GM21528 (cell line): ENCODE measurements around the gene RBFOX2.

ENCODE experiments used
- ATAC-seq: cut with Tn5 transposase; IDR thresholded peaks from one replicate; pipeline ENCODE4 v1.9.1; 2021; ENCODE audit warnings: mild to moderate bottlenecking, moderate library complexity; ENCODE audit not compliant: unreplicated experiment, low FRiP score

Gene RBFOX2

GRCh38 chr22:35882211-35883030 is 146.2 kb downstream of the RBFOX2 start:
- ATAC-seq: no peak

GRCh38 chr22:35879351-35879750 is 149.3 kb downstream of the RBFOX2 start:
- ATAC-seq: no peak

- ATAC-seq: no peak
Measured at GRCh38 chr22:35873426-35873825, 155.2 kb downstream of the RBFOX2 start.

- ATAC-seq: no peak
Measured at GRCh38 chr22:35872451-35872850, 156.2 kb downstream of the RBFOX2 start.

DNA sequence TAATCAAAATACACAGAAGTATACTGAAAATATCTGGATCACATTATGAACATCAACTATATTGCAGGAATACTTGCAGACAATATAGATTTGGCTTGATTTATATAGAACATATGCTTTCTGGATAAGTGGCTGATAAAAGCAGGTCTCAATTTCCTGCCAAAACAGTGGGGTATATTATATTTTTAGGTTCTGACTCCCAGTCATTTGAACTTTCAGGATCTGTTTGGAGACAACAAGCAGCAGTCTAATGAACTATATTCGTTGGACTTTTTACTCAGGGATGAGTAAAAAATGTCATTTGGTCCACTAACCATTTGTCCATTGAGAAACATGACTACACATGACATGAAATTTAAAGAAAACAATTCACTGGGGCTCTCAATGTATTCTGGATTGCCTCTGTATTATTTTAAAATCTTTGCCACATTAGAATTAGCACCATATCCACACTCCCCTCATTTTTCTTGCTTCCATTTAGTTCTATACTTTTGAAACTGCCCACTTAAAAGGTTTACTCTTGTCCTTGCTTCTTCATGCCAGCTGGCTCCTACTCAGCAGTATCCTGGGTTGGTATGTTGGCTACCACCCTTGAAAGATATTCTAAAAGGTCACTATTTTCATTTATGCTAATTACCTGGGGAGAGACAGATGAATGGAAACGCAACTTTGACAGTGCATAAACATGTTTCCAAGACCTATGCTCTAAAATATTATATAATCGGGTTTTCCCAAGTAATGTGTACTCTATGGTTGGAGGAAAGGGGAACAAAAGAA is 157.9 kb downstream of the RBFOX2 start:
- ATAC-seq: no peak

DNA sequence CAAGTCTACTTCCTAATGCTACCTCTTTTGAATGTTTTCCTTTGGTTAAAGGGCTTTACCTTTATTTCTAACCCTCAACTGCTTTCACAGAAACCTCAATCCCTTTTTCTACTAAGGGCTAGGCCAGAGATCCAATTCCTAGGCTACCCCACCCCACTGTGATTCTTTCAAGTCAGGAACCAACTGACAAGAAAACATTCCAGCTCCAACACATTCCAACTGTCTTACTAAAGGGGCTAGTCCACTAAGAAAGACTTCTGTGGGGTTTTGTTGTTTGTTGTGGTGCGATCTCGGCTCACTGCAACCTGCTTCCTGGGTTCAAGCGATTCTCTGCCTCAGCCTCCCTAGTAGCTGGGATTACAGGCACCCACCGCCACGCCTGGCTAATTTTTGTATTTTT is 159.7 kb downstream of the RBFOX2 start:
- no peak for ATAC-seq

DNA sequence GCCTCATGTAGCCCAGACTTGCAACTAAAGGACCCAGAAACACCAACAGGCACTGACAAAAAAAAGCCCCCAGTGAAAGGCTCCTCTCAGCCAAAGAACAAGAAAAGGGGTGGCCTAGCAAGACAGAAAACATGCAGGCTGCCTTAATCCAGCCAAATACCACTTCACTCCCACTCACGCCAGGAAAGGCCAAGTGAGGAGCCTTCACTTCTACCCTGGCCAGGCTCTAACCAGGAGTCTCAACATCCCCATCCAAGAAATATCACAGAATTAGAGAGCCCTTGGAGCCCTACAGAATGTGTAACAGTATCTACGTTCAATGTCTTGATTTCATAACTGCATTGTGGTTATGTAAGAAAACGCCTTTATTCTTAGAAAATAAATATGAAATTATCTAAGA is 162.0 kb downstream of the RBFOX2 start:
- no peak for ATAC-seq

DNA sequence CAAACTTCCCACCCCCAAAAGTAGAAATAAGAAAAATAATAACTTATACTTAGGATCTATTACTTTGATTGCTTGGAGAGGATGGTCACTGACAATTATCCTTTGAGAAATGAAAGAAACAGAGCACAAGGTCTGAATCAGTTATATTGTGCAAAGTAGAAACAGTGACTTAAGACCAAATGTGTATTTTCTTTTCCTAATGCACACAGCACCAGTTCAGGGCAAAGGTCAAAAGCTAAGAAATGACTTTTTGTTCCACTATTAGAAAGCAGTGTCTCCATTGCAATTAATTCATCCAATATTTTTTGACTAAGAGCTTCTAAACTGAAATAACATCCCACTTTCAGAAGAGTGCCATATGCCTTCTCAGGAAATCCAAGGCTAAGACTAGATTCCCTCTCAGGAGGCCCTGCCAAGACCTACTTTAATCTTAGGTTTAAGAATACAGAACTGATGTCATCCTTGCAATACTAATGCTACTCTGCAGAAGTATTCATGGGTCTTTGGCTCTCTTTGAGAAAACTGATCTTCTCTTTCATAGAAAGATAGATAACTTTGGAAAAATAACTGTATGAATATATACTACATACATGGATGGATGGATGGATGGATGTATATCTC is 164.0 kb downstream of the RBFOX2 start:
- no peak for ATAC-seq

DNA sequence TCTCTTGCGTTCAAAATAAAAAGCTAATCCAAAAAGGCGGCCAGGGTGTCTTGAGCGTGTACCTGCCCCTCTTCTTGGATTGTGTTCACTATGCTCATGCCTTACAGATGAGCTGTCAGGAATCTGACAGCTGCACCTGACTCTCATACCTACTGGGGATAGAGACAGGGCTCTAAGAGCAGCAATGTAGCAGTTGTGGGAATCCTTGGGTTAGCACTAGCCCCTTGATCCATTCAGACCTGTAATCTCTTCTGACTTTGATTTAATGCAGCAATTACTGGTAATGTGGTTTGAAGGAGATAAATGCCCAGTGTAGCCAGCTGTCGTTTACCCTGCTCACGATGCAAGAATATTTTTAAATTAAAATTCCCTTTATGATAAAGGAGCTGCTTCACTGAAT is 165.2 kb downstream of the RBFOX2 start:
- no peak for ATAC-seq

DNA sequence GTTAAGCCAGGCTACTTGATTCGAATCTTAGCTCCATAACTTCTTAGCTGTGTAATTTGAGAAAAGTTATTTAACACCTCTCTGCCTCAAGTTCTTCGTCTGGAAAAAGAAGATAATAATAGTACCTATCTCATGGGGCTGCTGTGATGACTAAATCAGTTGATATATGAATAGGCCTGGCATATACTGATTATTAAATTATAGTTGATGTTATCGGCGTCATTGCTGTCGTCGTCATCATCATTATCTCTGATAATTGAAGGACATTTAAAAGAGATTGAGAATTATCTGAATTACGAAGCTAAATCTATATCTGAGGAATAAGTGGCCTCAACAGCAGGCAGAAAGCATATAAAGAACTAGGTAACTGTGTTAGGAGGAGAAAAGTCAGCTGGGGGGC is 165.9 kb downstream of the RBFOX2 start:
- no peak for ATAC-seq

DNA sequence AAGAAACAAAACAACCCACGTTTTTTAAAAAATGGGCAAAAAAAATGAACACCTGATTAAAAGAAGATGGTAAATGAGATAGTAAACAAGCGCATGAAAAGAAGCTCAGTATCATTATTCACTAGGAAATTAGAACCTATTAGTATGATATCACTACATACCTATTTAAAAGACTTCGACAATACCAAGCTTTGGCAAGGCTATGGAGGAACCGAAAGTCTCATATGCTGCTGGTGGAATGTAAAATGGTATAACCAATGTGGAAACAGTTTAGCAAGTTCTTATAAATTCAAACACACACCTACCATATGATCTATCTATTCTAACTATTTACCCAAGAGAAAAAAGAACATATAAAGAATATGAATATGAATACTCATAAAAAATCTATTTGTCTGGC is 167.2 kb downstream of the RBFOX2 start:
- no peak for ATAC-seq

GRCh38 chr22:35860837-35861236 is 167.8 kb downstream of the RBFOX2 start:
- no peak for ATAC-seq

- ATAC-seq: no peak
Measured at GRCh38 chr22:35860087-35860733, 168.4 kb downstream of the RBFOX2 start.

GRCh38 chr22:35854334-35854733 is 174.3 kb downstream of the RBFOX2 start:
- no peak for ATAC-seq

- ATAC-seq: no peak
Measured at GRCh38 chr22:35852076-35852475, 176.5 kb downstream of the RBFOX2 start.

- no peak for ATAC-seq
Measured at GRCh38 chr22:35850831-35851230, 177.8 kb downstream of the RBFOX2 start.

- ATAC-seq: no peak
Measured at GRCh38 chr22:35846804-35847203, 181.8 kb downstream of the RBFOX2 start.

- ATAC-seq: no peak
Measured at GRCh38 chr22:35844886-35845285, 183.7 kb downstream of the RBFOX2 start.

- ATAC-seq: no peak
Measured at GRCh38 chr22:35842954-35843353, 185.7 kb downstream of the RBFOX2 start.

DNA sequence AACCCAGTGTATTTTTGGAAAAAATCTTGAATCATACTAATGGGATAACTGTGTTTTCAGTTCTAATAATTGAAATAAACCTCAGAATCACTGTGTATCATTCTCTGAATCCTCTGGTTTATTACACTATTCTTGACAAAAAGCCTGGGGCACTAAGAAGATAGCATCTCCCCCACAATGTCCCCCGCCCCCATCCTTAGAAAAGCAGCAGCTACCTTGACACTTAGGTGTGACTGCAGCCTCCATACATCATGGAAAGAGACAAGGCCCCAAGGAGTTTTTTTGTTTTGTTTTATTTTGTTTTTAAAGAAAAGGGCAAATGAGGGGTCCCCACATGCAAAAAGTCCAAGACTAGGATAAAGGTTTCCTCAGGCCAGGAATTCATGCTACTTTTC is 186.1 kb downstream of the RBFOX2 start:
- no peak for ATAC-seq
